ENCODE measurements around the gene NOP14.
"Not testable (repeated sequence)": the region's sequence is repeated elsewhere in the genome, so short reads cannot be mapped to it uniquely, and the experiment has no call there.

The NOP14 gene

DNA sequence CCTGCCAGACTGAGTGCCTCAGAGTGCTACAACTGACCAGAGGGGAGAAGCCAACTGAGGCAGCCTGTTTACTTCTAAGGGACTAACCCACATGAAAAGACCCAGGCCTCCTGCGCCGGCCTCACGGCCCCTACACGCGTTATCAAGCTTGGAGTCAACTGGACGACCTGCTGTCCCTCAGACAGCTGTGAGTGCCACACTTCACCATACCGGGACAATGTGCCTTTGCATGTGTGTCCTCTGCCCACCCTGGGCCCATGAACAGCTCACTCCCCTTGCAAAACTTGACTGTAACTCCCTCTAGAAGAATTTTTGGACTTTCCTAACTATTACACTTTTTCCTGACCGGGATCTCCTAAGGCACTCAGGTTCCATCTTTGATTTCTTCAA is 1.8 kb downstream of the NOP14 start:
- DNase-seq: no peak

DNA sequence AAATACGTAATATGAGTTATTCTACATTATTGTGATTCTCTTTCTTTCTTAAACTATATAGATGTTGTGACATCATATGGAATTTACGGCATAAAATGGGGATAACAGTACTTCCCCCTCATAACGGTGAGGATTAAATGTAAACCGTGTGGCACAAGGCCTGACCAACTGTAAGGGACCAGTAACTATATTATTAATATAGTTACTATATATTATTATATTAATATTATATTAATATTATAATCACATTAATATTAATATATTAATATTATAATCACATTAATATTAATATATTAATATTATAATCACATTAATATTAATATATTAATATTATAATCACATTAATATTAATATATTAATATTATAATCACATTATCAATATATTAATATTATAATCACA is 2.8 kb downstream of the NOP14 start:
- not testable (repeated sequence) for DNase-seq

DNA sequence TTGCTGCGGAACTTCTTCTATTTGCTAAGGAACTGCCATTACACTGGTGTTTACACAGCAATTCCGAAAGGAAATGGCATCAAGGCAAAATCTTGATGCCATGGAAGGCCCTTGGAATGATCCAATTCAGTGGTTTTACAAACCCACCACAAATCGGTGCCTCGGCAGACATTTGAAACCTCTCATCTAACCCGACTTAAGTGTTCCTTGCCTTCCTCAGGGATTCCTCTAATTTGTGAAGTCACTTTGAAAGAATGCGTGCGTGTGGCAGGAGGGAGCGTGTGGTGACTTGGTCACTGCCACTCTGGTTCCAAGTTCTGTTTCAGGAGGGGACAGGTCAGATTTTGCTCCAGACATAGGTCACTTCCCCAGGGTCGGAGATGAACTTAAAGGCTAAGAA is 4.8 kb downstream of the NOP14 start:
- DNase-seq: no peak

DNA sequence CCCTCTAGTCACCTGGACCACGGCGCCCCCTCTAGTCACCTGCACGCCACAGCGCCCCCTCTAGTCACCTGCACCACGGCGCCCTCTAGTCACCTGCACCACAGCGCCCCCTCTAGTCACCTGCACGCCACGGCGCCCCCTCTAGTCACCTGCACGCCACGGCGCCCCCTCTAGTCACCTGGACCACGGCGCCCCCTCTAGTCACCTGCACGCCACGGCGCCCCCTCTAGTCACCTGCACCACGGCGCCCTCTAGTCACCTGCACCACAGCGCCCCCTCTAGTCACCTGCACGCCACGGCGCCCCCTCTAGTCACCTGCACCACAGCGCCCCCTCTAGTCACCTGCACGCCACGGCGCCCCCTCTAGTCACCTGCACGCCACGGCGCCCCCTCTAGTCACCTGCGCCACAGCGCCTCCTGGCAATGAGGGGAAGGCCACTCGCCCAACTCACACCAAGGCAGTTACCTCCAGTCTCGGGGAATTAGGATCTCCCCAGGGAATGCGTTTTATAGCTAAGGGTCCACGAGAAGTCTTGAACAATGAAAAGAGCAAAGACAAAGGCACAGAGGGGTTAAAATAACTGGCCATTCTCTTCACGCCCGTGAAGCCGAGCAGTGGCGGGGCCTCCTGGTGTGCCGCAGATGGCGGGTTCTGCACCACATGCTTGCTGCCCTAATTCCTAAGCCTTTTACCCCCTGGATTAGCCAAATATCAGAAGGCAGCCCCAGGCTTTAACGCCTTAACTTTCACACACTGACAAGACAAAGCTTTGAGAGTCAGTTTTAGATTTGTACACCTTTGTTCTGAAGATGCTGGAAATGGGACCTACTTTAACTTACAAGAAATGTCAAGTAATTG is 7.8 kb downstream of the NOP14 start:
- not testable (repeated sequence) for DNase-seq

DNA sequence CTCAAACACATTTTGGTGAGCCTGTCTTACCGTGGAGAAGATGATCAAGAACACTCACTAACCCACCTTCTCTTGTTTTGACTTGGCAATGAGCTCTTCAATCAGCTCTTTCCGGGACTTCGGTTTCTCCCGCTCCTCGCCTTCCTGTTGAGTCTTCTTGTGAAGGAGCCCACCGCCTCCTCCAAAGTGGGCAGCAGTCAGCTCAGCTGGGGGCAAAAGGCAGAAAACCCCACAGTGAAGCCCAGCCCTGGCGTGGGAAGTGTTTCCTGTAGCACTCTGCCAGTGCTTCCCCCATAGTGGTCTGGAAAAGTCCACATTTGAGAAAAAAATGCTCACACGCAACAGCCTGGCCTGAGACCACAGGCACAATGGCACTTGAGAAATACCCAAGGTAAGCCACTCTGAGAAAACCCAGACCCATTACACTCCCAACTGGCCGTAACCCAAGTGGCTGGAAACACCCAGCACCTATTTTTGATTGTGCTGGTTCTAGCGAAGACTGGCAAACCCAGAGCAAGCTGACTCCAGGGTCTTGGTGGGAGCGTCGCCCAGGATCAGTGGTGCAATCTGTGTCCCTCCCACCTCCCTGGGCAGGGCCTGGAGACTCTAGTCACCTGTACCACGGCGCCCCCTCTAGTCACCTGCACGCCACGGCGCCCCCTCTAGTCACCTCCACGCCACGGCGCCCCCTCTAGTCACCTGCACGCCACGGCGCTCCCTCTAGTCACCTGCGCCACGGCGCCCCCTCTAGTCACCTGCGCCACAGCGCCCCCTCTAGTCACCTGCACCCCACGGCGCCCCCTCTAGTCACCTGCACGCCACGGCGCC is 8.6 kb downstream of the NOP14 start:
- DNase-seq: no peak

DNA sequence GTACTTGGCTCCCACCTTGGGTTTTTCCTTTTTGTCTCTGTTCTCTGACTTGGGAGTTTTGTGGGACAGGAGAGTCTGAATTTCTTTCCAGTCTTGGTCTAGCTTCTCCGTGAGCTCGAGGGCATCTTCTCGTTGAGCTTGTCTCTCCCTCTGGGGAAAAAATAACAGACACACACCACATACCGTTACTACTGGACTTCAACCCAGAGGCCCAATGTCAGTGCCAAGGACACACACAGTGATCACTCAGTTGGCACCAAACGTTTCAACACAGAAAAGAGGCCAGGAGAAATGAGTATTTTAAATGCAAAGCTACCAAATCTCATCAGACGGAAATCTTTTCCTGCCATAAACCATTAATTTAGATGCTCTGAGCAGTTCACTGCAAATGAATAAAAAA is 9.7 kb downstream of the NOP14 start:
- DNase-seq: no peak

DNA sequence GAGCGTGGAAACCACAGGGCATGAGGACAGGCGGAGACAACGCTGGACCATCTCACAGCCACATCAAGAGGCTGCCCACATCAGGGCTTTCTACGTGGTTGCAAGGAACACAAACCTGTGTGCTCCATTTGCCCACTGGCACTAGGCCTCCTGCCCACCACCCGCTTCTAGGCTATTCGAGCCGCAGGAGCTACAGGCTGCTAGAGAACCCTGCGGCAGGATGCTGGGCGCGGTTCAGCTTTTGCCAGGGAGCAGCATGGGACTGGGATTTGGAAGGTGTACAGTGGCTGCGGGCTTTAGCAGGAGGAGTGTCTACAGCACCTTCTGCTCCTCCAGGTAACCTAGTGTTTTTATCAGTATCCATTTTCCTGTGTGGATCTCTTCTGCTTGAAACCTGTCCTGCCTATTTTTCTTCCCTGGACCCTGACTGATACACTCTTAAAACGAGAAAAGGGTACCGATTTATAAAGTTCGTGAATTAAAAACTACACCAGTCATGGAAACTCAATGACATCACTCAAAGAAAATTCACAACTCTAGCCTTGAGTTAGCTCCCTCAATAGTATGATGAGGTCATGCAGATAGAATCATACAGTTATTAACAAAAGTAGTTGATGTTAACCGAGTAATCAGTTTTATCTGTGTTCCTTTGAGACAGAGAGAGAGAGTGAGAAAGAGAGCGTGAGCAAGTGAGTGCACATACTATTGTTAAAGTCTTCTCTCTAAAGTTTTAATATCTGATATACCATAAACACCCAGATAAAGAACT is 12.8 kb downstream of the NOP14 start:
- no peak for DNase-seq

DNA sequence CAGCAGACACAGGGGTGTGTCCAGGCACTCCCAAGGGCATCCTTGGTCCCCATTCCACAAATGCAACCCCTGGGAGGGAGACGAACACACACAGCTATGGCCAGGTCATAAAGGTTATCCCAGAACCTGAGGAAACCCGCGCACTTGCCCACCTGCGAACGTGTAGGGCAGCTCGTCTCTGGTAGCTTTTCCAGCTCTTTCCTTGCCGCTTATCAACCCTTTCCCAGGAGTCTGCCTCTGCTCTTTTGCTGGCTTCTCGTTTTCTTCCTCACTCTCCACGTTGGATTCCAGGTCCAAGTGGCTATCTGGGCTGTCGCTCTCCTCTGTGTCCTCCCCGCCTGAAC is 13.5 kb downstream of the NOP14 start:
- DNase-seq: no peak

DNA sequence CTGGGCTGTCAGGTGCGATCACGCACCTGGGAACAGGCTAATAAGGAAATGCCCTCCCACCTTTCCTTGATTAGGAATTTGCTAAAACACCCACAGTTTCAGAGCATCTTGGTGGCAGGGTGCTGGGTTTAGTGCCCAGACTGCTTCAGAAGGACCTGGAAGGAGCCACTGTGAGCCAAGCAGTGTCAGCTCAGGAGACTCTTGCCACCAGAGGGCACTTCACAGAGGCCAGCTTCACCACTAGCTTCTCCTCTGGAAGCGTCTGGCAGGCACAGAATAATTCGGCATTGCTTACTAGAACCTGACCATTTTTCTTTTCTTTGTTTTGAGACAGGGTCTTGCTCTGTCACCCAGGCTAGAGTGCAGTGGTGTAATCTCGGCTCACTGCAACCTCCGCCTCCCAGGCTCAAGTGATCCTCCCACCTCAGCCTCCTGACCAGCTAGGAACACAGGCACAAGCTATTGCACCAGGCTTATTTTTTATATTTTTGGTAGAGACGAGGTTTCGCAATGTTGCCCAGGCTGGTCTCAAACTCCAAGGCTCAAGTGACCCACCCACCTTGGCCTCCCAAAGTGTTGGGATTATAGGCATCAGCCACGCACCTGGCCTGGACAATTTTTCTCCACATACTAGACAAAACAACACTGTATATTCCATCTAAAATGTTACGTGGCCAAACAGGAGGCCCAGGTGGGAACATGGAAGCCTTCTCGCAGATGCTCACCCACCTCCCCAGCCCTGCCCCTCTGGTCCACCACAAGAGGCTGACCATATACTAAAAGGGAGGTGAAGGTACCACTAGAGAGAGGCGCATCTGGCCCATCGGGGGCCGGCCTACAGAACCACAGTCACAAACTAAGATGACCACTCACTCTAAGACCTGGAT is 14.1 kb downstream of the NOP14 start:
- DNase-seq: no peak

DNA sequence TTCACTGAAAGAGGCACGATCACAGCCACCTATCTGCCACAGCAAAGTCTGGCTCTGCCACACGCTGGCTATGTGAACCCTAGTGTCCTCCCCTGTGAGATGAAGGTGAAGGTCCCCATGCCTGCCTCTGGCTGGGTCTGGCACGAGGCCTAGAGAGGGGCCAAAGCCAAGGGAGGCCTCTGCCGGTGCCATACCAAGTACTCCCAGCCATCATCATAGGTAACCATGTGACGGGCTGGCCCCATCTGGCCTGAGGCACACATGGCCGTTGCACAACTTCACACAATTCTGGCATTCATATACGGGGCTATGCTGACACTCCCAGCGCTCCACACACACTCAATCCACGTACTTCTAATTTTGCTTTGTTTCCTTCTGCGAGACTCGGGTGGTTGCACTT is 15.3 kb downstream of the NOP14 start:
- DNase-seq: no peak

DNA sequence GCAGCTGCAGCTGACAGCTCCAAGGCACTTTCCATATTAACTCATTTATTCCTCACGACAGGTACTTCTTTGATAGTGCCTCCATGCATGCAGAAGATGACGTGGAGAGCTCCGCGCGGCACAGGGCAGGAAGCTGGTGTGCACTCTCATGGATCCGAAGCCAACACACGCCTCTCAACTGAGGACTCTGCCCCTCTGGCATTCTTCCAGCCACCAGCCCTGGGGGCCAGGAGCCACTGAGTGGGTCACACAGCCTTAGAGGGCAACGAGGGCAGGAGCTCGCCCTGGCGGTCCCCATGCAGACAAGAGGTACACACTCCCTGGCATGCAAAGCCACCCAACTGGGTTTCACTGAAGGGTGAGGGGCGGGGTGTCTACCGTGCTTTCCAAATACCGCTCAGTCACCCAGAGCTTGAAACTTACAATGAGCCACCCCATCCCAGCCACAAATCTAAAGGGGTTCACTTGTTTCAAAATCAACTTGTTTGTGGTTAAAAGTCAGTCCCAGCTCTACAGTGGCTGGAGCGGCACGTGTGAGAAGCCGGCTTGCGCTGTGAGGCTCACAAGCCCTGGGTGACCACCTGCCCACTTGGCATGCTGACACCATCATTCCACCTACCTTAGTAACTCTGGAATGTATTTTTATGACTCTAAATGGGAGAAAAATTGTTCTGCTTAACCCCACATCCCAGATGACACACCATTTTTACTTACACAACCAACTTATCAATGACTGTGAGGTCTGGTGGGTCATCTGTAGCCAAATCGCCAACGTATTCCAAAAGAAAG is 16.2 kb downstream of the NOP14 start:
- no peak for DNase-seq

DNA sequence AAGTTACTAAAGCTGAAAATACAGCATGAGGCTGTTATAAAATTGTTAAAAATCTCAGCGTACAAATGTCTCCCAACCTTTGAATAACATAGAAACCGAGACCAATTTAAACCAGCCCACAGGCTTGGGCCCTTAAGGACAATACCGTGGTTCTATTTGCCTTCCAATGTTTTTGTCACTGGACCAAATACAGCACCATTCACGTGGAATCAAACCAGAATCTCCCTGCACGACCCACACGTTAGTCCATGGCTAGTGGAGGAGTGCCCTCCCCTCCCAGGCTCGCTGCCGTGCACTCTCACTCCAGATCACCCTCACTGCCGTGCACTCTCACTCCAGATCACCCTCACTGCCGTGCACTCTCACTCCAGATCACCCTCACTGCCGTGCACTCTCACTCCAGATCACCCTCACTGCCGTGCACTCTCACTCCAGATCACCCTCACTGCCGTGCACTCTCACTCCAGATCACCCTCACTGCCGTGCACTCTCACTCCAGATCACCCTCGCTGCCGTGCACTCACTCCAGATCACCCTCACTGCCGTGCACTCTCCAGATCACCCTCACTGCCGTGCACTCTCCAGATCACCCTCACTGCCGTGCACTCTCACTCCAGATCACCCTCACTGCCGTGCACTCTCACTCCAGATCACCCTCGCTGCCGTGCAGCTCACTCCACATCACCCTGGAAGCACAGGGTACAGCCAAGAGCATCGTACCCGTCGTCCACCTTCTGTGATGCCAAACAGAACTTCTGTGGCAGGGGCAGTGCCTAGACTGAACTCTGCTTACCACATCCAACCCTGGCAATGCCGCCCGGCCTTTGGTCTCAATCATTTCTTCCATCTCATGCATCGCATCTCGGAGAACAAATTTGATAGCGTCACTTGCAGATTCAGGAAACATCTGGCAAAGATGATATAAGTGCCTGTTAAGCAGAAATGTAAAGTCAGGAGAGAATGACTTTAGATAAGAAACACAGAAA is 17.3 kb downstream of the NOP14 start:
- DNase-seq: not testable (repeated sequence)

DNA sequence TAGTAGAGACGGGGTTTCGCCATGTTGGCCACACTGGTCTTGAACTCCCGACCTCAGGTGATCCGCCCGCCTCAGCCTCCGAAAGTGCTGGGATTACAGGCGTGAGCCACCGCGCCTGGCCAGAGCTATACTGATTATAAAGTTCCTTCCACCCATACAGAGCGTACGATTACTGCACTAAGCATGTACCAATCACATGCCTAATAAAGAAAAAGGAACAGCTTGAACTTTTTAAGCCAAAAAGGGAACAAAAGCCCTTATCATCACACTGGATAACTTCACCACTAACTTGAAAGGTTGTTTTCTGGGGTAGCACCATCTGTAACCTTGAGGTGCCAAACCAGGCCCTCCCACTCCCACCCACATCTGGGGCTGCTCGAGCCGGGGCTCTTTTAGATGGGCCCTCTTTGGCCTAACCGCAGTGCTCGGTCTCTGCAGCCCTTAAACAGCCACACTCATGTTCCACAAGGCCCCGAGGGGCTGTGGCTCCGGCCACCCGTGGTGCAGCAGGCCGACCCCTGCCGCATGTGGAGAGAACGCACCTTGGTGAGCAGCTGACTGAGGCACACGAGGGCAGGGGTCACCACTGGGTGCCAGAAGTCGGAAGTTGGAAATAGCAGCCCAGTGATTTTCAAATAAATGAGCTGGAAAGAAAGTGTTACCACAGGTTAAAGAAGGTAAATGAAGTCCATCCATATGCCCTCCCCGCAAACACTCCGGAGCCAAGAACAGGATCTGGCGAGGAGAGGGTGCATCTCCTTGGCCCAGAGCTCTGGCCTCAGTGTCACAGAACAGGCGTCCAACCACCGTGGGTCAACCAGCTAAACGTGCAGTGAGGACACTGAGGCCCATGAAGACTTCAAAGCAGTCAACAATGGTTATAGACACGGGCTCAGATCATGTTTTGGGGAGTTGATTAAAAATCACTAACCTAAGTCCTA is 18.4 kb downstream of the NOP14 start:
- DNase-seq: no peak

DNA sequence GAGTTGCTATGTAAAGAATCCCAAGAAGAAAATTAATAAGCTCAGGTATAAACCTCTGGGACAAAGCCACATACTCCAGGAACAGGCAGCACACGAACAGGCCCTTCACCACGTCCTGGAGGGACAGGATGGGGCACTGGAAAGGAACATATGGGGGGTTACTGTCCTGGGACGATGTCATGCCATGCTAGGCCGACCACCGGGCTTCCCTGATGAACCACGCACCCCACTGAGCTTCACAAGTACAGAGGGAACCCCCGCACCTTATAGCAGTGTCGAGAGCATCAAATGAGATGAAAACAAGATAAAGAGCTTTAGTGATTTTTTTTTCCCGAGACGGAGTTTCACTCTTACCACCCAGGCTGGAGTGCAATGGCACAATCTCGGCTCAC is 19.1 kb downstream of the NOP14 start:
- no peak for DNase-seq

DNA sequence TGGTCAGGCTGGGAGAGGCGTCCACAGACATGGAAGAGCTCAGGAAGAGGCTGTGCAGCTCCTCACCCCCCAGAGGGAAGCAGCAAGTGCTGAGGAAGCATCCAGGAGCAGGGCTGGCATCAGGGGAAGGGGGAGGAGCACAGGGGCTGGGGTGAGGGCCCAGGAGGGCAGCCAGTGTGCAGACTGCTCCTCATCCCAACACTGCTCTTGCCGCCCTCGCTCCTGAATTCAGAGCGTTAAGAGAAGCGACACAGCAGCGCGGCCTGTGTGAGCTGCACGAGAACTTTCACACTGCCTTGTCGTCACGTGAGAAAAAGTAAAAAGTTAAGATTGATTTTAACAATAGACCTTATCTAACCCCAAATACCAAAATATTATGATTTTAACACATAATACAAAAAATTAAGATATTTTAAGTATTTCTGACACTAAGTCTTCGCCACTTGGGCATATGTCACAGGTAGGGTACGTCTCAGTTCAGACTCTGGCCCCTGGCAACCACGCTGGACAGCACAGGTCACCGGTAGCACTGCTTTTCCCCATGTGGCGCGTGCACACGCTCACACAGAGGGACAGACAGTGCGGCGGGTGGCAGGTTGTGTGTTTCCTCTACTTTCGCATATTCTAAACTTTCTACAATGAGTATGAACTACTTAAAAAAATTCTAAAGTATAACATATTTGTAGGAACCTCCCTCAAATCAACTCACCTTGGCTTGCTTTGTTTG is 19.7 kb downstream of the NOP14 start:
- no peak for DNase-seq

DNA sequence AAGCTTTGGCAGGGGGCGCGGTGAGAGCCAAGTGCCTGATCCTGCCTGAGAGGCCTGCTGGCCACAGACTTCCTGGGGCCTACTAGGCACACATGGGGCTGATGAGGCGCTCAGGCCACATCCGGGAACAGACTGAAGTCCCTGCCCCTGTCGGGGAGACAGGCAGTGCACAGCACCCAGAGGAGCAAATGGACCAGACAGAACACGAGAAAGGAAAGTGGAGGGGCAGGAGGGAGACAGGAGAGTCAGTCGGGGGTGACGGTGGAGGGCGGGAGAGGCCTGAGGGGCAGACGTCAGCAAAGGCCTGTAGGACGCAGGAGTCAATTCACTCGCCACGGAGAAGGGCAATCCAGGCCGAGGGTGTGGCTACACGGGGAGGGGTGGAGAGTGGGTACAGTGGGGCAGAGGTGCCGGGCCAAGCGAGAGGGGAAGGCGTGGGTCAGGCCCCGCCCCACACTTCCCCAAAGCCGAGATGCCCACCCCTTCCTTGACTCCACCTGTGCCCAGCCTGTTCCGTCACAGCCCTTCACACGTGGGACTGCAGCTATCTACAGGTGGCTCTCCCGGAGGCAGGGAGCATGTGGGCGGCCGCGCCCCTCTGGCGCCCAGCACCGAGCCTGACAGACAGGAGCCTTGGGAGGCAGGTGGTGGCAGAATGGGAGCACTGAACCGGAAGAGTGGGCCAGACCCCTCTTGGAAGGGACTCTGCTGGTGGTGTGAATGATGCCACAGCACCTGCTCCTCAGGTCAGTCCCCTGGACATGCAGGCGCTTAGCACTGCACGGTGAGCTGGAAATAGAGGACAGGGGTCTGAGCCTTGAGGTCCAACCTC is 20.5 kb downstream of the NOP14 start:
- DNase-seq: no peak

DNA sequence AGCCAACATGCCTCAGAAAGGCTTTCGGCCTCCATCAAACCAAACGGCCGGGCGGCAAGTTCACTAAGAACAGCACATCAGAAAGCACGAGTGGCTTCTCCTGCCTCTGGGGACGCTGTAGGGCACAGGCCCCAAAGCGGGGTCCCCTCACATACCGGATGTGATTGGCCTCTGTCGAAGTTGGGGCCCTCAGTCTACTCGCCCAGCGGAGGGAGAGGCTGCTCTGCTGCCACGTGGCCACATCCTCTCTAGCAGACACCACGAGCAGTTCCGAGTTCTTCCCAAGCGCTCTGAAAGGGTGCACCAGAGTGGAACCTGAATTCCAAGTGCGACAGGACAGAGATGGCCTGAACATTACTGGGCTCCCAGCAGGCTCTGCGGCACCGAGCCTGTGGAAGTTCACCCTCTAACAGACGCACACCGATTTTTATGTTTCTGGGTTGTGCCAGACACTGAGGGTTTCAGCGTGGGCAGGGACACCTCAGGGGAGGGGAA is 21.1 kb downstream of the NOP14 start:
- no peak for DNase-seq
